ENCODE measurements around the gene SH3PXD2B. TPM values are rescaled to one million over a fixed set of nuclear protein-coding genes. Genes with fewer than 3 reads are reported as not detected.

SH3PXD2B gene
- total and polyA plus RNA-seq, 10 of the 15 experiments (the other 5 are each of a cell fraction or from before 2014, with no cell fraction given) = 0.05 to 1.6 (median 0.57) TPM

DNA sequence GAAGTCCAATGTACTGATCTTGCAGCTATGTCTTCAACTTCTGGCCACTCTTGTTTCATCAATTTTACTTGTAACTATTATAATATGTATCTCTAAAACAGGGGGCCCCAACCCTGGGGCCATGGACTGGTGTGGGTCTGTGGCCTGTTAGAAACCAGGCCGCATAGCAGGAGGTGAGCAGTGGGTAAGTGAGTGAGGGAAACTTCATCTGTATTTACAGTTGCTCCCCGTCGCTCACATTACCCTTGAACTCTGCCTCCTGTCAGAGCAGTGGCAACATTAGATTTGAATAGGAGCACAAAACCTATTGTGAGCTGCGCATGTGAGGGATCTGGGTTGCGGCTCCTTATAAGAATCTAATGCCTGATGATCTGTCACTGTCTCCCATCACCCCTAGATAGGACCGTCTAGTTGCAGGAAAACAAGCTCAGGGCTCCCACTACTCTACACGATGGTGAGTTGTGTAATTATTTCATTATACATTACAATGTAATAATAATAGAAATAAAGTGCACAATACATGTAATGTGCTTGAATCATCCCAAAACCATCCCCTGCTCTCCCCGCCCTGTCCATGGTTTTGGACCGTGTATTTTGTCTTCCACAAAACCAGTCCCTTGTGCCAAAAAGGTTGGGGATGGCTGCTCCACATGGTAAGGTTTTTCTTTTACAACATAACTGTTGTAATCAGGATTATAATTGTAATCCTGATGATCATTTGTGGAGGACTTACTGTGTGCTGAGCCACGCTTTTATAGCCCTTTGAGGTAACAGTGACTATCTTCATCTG lies 26.9 kb upstream of the SH3PXD2B start:
- ChIA-PET RAD21 (ENCODE audit: unreplicated experiment) (interaction anchor here (1.4 kb wide), 1 partner anchor 217 kb away, joined by 4 read pairs; no protein-coding TSS in a partner anchor), SMC1A (ENCODE audit: uncharacterized antibody, unreplicated experiment) (interaction anchor here (1.1 to 3.3 kb wide), 3 partner anchors 9 to 215 kb away, joined by 3 to 12 read pairs (median 4); no protein-coding TSS in a partner anchor), CTCF (interaction anchor here (2.2 to 3.5 kb wide), 2 partner anchors 213 to 216 kb away, joined by 5 to 21 read pairs; no protein-coding TSS in a partner anchor), POLR2A (no interaction called here)
- TF ChIP-seq KLF5 (IDR thresholded peaks at IDR 0.05; ENCODE audit: partially characterized antibody) = no peak
- no peak for TF ChIP-seq HDAC2 (IDR thresholded peaks at IDR 0.05)
- TF ChIP-seq NFYB (IDR thresholded peaks at IDR 0.05; ENCODE audit: insufficient read depth, low read depth, low read length) = no peak
- TF ChIP-seq SIX5 (IDR thresholded peaks at IDR 0.05; ENCODE audit: low read depth, low read length, severe bottlenecking) = no peak
- no peak for TF ChIP-seq FOS (IDR thresholded peaks at IDR 0.05; ENCODE audit: borderline replicate concordance, extremely low read depth, insufficient read length)
- TF ChIP-seq TBL1XR1 (IDR thresholded peaks at IDR 0.05; ENCODE audit: low read depth, low read length) = no peak
- TF ChIP-seq, protein P1, sequence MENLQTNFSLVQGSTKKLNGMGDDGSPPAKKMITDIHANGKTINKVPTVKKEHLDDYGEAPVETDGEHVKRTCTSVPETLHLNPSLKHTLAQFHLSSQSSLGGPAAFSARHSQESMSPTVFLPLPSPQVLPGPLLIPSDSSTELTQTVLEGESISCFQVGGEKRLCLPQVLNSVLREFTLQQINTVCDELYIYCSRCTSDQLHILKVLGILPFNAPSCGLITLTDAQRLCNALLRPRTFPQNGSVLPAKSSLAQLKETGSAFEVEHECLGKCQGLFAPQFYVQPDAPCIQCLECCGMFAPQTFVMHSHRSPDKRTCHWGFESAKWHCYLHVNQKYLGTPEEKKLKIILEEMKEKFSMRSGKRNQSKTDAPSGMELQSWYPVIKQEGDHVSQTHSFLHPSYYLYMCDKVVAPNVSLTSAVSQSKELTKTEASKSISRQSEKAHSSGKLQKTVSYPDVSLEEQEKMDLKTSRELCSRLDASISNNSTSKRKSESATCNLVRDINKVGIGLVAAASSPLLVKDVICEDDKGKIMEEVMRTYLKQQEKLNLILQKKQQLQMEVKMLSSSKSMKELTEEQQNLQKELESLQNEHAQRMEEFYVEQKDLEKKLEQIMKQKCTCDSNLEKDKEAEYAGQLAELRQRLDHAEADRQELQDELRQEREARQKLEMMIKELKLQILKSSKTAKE (IDR thresholded peaks at IDR 0.05; ENCODE audit: low read depth, poor library complexity, severe bottlenecking) = no peak
- no peak for TF ChIP-seq BCL11A (IDR thresholded peaks at IDR 0.05; ENCODE audit: low read depth, low read length)
- TF ChIP-seq, protein P2, sequence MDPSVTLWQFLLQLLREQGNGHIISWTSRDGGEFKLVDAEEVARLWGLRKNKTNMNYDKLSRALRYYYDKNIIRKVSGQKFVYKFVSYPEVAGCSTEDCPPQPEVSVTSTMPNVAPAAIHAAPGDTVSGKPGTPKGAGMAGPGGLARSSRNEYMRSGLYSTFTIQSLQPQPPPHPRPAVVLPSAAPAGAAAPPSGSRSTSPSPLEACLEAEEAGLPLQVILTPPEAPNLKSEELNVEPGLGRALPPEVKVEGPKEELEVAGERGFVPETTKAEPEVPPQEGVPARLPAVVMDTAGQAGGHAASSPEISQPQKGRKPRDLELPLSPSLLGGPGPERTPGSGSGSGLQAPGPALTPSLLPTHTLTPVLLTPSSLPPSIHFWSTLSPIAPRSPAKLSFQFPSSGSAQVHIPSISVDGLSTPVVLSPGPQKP (IDR thresholded peaks at IDR 0.05; ENCODE audit: low read depth, low read length) = no peak
- TF ChIP-seq, protein P3, sequence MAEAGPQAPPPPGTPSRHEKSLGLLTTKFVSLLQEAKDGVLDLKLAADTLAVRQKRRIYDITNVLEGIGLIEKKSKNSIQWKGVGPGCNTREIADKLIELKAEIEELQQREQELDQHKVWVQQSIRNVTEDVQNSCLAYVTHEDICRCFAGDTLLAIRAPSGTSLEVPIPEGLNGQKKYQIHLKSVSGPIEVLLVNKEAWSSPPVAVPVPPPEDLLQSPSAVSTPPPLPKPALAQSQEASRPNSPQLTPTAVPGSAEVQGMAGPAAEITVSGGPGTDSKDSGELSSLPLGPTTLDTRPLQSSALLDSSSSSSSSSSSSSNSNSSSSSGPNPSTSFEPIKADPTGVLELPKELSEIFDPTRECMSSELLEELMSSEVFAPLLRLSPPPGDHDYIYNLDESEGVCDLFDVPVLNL (IDR thresholded peaks at IDR 0.05; ENCODE audit: low read depth, low read length) = no peak
- TF ChIP-seq HDAC6 (IDR thresholded peaks at IDR 0.05; ENCODE audit: unreplicated experiment) = no peak
- TF ChIP-seq, protein P4, sequence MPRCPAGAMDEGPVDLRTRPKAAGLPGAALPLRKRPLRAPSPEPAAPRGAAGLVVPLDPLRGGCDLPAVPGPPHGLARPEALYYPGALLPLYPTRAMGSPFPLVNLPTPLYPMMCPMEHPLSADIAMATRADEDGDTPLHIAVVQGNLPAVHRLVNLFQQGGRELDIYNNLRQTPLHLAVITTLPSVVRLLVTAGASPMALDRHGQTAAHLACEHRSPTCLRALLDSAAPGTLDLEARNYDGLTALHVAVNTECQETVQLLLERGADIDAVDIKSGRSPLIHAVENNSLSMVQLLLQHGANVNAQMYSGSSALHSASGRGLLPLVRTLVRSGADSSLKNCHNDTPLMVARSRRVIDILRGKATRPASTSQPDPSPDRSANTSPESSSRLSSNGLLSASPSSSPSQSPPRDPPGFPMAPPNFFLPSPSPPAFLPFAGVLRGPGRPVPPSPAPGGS (IDR thresholded peaks at IDR 0.05; ENCODE audit: borderline replicate concordance, insufficient read depth, low read depth, low read length, poor library complexity, severe bottlenecking) = no peak
- TF ChIP-seq SUPT20H (IDR thresholded peaks at IDR 0.05; ENCODE audit: borderline replicate concordance, control insufficient read depth, low read depth, low read length) = no peak
- intact Hi-C loops (cut with micrococcal nuclease; ENCODE audit: unreplicated experiment) (no loop called here), in situ Hi-C loops (cut with MboI) (no loop called here)
- 37% methylated on average over 10 of the region's 10 CpGs for WGBS (ENCODE audit: insufficient coverage, insufficient replicate concordance, low lambda C conversion rate, missing lambda C conversion rate)
- FAIRE-seq = no peak
- Histone ChIP-seq H3K79me2 (ENCODE audit: control insufficient read depth, insufficient read depth, low read length) (no peaks in the 10 kb centered on the region), H3K9me3 (replicated peaks; ENCODE audit: control insufficient read depth, insufficient read depth, low read length) (no peaks in the 10 kb centered on the region; the same call in 2 of the 3 replicates), H3K9ac (ENCODE audit: control insufficient read depth, insufficient read depth, low read length) (no peak overlapping the region), H3K27ac (ENCODE audit: control insufficient read depth, insufficient read depth) (no peak overlapping the region), H3K4me1 (ENCODE audit: control insufficient read depth, insufficient read depth, low read length) (no peaks in the 10 kb centered on the region), H3K27me3 (replicated peaks in 1 of 2; ENCODE audit: control insufficient read depth in 2 of 2, insufficient read depth in 2 of 2, low read length in 1 of 2) (no peaks in the 10 kb centered on the region), H3K36me3 (ENCODE audit: control insufficient read depth in 2 of 2, insufficient read depth in 2 of 2, low read length in 1 of 2) (no peaks in the 10 kb centered on the region), H3K4me2 (ENCODE audit: control insufficient read depth, insufficient read depth) (no peak overlapping the region), H3K4me3 (no peak overlapping the region), H2AFZ (ENCODE audit: control insufficient read depth, low read depth, low read length) (no peak overlapping the region), H4K20me1 (ENCODE audit: control insufficient read depth, insufficient read depth) (no peaks in the 10 kb centered on the region)
- ATAC-seq = no peak
- no peak for DNase-seq (ENCODE audit: low read depth, low spot score)
- no TSS peak for BruUV-seq (replicated peaks)

Measured in GM12878 (cell line).